H1 (cell line): ENCODE results near the gene RAB10. TPM values are rescaled to one million over a fixed set of nuclear protein-coding genes. Genes with fewer than 3 reads are reported as not detected.

Experiments used
- CTCF ChIA-PET: fragments of 300-600 bp; sonication (Branson Sonifier 250); formaldehyde crosslinking; loops from one replicate; lab custom pipeline; 2021; ENCODE audit not compliant: partially characterized antibody; lab: Charles Lee
- POLR2A ChIA-PET: fragments of 300-600 bp; sonication (Branson Sonifier 250); formaldehyde crosslinking; loops from one replicate; lab custom pipeline; 2021; ENCODE audit warnings: inconsistent platforms; ENCODE audit not compliant: partially characterized antibody; lab: Charles Lee
- DNase-seq, 2 experiments: peaks; one replicate each; pipeline versions ENCODE4 v3.0.0 to v3.0.0-alpha.2; 2010 to 2022; ENCODE audit warnings: low spot score in 2 of 2, low read depth in 1 of 2, mixed read lengths in 1 of 2
- FAIRE-seq: peaks from 2 replicates; lab custom pipeline; 2011; peaks lifted over from hg19 to GRCh38; lab: Jason Lieb, UNC
- H2AFZ ChIP-seq: 2 replicates; pipeline ENCODE4 v1.8.1; 2012; ENCODE audit warnings: low read length, inconsistent platforms
- H2AK5ac ChIP-seq: 2 replicates; pipeline ENCODE4 v1.6.1; 2013; ENCODE audit warnings: low read depth, low read length
- H2BK120ac ChIP-seq: replicated peaks from 2 replicates; pipeline ENCODE3; 2013; ENCODE audit warnings: low read depth, low read length, inconsistent platforms
- H2BK12ac ChIP-seq: 2 replicates; pipeline ENCODE4 v1.6.1; 2013; ENCODE audit warnings: low read depth, low read length
- H2BK15ac ChIP-seq: 2 replicates; pipeline ENCODE4 v1.6.1; 2013; ENCODE audit warnings: low read length
- H2BK20ac ChIP-seq: 2 replicates; pipeline ENCODE4 v1.6.1; 2013; ENCODE audit warnings: low read length
- H2BK5ac ChIP-seq: 2 replicates; pipeline ENCODE4 v1.6.1; 2013; ENCODE audit warnings: low read depth, low read length
- H3K14ac ChIP-seq: 2 replicates; pipeline ENCODE4 v1.6.1; 2013; ENCODE audit warnings: inconsistent platforms; ENCODE audit not compliant: insufficient read length
- H3K18ac ChIP-seq: 2 replicates; pipeline ENCODE4 v1.6.1; 2013; ENCODE audit warnings: low read length; ENCODE audit errors: extremely low read depth
- H3K23ac ChIP-seq: 2 replicates; pipeline ENCODE4 v1.6.1; 2013; ENCODE audit warnings: inconsistent platforms; ENCODE audit not compliant: insufficient read length
- H3K23me2 ChIP-seq: 2 replicates; pipeline ENCODE4 v1.6.1; 2013; ENCODE audit warnings: low read depth, low read length
- H3K27ac ChIP-seq: 2 replicates; pipeline ENCODE4 v1.6.1; 2011; ENCODE audit warnings: low read depth, low read length, inconsistent platforms
- H3K27me3 ChIP-seq, 4 experiments: replicated peaks in 1 of 4; 1 replicate in 1 of 4; 2 replicates in 3 of 4; pipeline versions ENCODE4 v1.6.1 to v1.8.1; 2011 to 2013; ENCODE audit warnings: low read length in 3 of 4, mild to moderate bottlenecking in 3 of 4, inconsistent platforms in 2 of 4, mixed read lengths in 2 of 4, moderate library complexity in 1 of 4; ENCODE audit not compliant: control insufficient read depth in 3 of 4, insufficient read depth in 3 of 4; ENCODE audit errors: extremely low read depth in 1 of 4
- H3K36me3 ChIP-seq, 4 experiments: 2 replicates each; pipeline versions ENCODE4 v1.6.1 to v1.8.1; 2011 to 2013; ENCODE audit warnings: mild to moderate bottlenecking in 4 of 4, low read length in 3 of 4, moderate library complexity in 2 of 4, control low read depth in 1 of 4, inconsistent platforms in 1 of 4; ENCODE audit not compliant: insufficient read depth in 4 of 4, control insufficient read depth in 2 of 4
- H3K4ac ChIP-seq: replicated peaks from 2 replicates; pipeline ENCODE3; 2013; ENCODE audit warnings: low read length, low read depth, mixed read lengths, inconsistent platforms; ENCODE audit not compliant: insufficient read length
- H3K4me1 ChIP-seq, 4 experiments: replicated peaks in 1 of 4; 1 replicate in 1 of 4; 2 replicates in 3 of 4; pipeline versions ENCODE4 v1.6.1 to v1.8.1; 2011 to 2013; ENCODE audit warnings: low read length in 3 of 4, inconsistent platforms in 2 of 4, mixed read lengths in 1 of 4; ENCODE audit not compliant: insufficient read depth in 4 of 4, control insufficient read depth in 3 of 4
- H3K4me2 ChIP-seq, 2 experiments: 2 replicates each; pipeline versions ENCODE4 v1.6.1 to v1.8.1; 2011 to 2013; ENCODE audit warnings: low read depth in 2 of 2, low read length in 2 of 2, control low read depth in 1 of 2, inconsistent platforms in 1 of 2, mild to moderate bottlenecking in 1 of 2; ENCODE audit not compliant: insufficient read depth in 1 of 2
- H3K4me3 ChIP-seq, 4 experiments: fragments of 200-600, 300-600 bp in 1 of 4; sonication (generic), shearing (Covaris generic), sonication (Bioruptor Twin) in 1 of 4; 2 replicates each; pipeline versions ENCODE4 v1.5.1 to v1.8.1; 2011 to 2016; ENCODE audit warnings: low read length in 4 of 4, low read depth in 3 of 4, control low read depth in 2 of 4, inconsistent platforms in 2 of 4, mild to moderate bottlenecking in 2 of 4, mixed read lengths in 1 of 4, moderate library complexity in 1 of 4; ENCODE audit not compliant: insufficient read depth in 2 of 4; ENCODE audit errors: extremely low read depth in 1 of 4
- H3K56ac ChIP-seq: replicated peaks from 2 replicates; pipeline ENCODE3; 2013; ENCODE audit warnings: low read depth, mild to moderate bottlenecking, mixed read lengths, low read length, inconsistent platforms; ENCODE audit not compliant: insufficient read length
- H3K79me1 ChIP-seq: 2 replicates; pipeline ENCODE4 v1.6.1; 2013; ENCODE audit warnings: low read depth, low read length, control low read depth
- H3K79me2 ChIP-seq, 2 experiments: 2 replicates each; pipeline versions ENCODE4 v1.6.1 to v1.8.1; 2012 to 2013; ENCODE audit warnings: low read length in 2 of 2, mild to moderate bottlenecking in 2 of 2, inconsistent platforms in 1 of 2; ENCODE audit not compliant: insufficient read depth in 2 of 2, control insufficient read depth in 1 of 2
- H3K9ac ChIP-seq, 4 experiments: replicated peaks in 1 of 4; 1 replicate in 1 of 4; 2 replicates in 3 of 4; pipeline versions ENCODE4 v1.6.1 to v1.8.1; 2011 to 2013; ENCODE audit warnings: low read depth in 3 of 4, low read length in 3 of 4, control low read depth in 2 of 4, mild to moderate bottlenecking in 2 of 4, moderate library complexity in 2 of 4, inconsistent platforms in 1 of 4; ENCODE audit errors: extremely low read depth in 1 of 4
- H3K9me3 ChIP-seq, 2 experiments: 2 replicates each; pipeline versions ENCODE4 v1.6.1 to v1.8.1; 2012 to 2013; ENCODE audit warnings: mild to moderate bottlenecking in 2 of 2, moderate library complexity in 2 of 2, control low read depth in 1 of 2, inconsistent platforms in 1 of 2, low read depth in 1 of 2, low read length in 1 of 2, mixed read lengths in 1 of 2; ENCODE audit not compliant: insufficient read depth in 2 of 2
- H4K20me1 ChIP-seq, 2 experiments: replicated peaks in 1 of 2; 2 replicates each; pipeline versions ENCODE3 to v1.8.1; 2011 to 2013; ENCODE audit warnings: inconsistent platforms in 2 of 2, low read length in 2 of 2, mild to moderate bottlenecking in 1 of 2; ENCODE audit not compliant: insufficient read depth in 2 of 2, control insufficient read depth in 1 of 2
- H4K5ac ChIP-seq: 2 replicates; pipeline ENCODE4 v1.6.1; 2013; ENCODE audit warnings: low read length, low read depth, mixed read lengths, inconsistent platforms; ENCODE audit not compliant: insufficient read length
- H4K8ac ChIP-seq: 2 replicates; pipeline ENCODE4 v1.8.0; 2013; ENCODE audit warnings: mild to moderate bottlenecking, moderate library complexity, low read length, inconsistent platforms; ENCODE audit not compliant: insufficient read depth; ENCODE audit errors: extremely low read depth
- H4K91ac ChIP-seq: replicated peaks from 2 replicates; pipeline ENCODE3; 2013; ENCODE audit warnings: low read length, mixed read lengths, inconsistent platforms; ENCODE audit not compliant: insufficient read length
- ASH2L ChIP-seq: fragments of 200-600, 300-600 bp; sonication (generic); IDR thresholded peaks from one replicate; pipeline ENCODE4 v1.7.1; 2017; ENCODE audit warnings: low read length
- BACH1 ChIP-seq: IDR thresholded peaks from 2 replicates; pipeline ENCODE4 v1.6.1; 2012; ENCODE audit warnings: low read length, improper control_type of control experiment
- CEBPB ChIP-seq: IDR thresholded peaks from 2 replicates; pipeline ENCODE4 v1.6.1; 2012; ENCODE audit warnings: low read depth, low read length
- CHD2 ChIP-seq: IDR thresholded peaks from 2 replicates; pipeline ENCODE4 v1.6.1; 2012; ENCODE audit warnings: low read length, improper control_type of control experiment
- CTCF ChIP-seq, 3 experiments: IDR thresholded peaks; 1 replicate in 2 of 3; 2 replicates in 1 of 3; pipeline versions ENCODE4 v1.5.1 to v1.6.1; 2011; ENCODE audit warnings: low read length in 3 of 3, mild to moderate bottlenecking in 3 of 3, inconsistent platforms in 2 of 3, low read depth in 1 of 3, moderate library complexity in 1 of 3; ENCODE audit not compliant: insufficient read depth in 1 of 3; ENCODE audit errors: control extremely low read depth in 1 of 3
- EGR1 ChIP-seq: IDR thresholded peaks from 2 replicates; pipeline ENCODE4 v1.6.1; 2011; ENCODE audit warnings: low read depth, low read length, borderline replicate concordance
- KDM4A ChIP-seq: IDR thresholded peaks from one replicate; pipeline ENCODE4 v1.7.1; 2012; ENCODE audit warnings: low read depth, mild to moderate bottlenecking, moderate library complexity, low read length, inconsistent platforms; ENCODE audit not compliant: severe bottlenecking
- NANOG ChIP-seq: IDR thresholded peaks from 2 replicates; pipeline ENCODE4 v1.6.1; 2011; ENCODE audit warnings: low read length, low read depth, mild to moderate bottlenecking, inconsistent platforms; ENCODE audit not compliant: insufficient read depth, poor library complexity, severe bottlenecking
- RAD21 ChIP-seq, 2 experiments: IDR thresholded peaks in 1 of 2; conservative IDR thresholded peaks in 1 of 2; 2 replicates each; pipeline ENCODE4 v1.6.1; 2011; ENCODE audit warnings: low read depth in 2 of 2, low read length in 2 of 2, improper control_type of control experiment in 1 of 2, inconsistent platforms in 1 of 2, mild to moderate bottlenecking in 1 of 2, moderate library complexity in 1 of 2
- SP4 ChIP-seq: IDR thresholded peaks from 2 replicates; pipeline ENCODE4 v1.6.1; 2012; ENCODE audit warnings: low read length, inconsistent platforms
- SRF ChIP-seq: IDR thresholded peaks from 2 replicates; pipeline ENCODE4 v1.6.1; 2011; ENCODE audit warnings: mild to moderate bottlenecking, low read depth, low read length, moderate library complexity
- ZNF274 ChIP-seq: IDR thresholded peaks from 2 replicates; pipeline ENCODE4 v1.7.0; 2012; ENCODE audit warnings: low read length, borderline replicate concordance; ENCODE audit errors: extremely low read depth
- WGBS, 2 experiments: shearing (Covaris generic) in 1 of 2; methylation state at CpG; one replicate each; pipeline versions ENCODE4 v1.1.6 to v1.1.7; 2013 to 2015; ENCODE audit warnings: low lambda C conversion rate in 2 of 2, mixed read lengths in 2 of 2, inconsistent platforms in 1 of 2, low coverage in 1 of 2, missing lambda C conversion rate in 1 of 2; ENCODE audit not compliant: insufficient replicate concordance in 2 of 2, insufficient coverage in 1 of 2, insufficient read length in 1 of 2; ENCODE audit errors: extremely low coverage in 1 of 2, missing lambda C conversion rate in 1 of 2; 5-methylcytosine and 5-hydroxymethylcytosine counted together
- polyA plus RNA-seq, 7 experiments: library from polyadenylated mRNA; depleted of rRNA in 3 of 7; stranded (reverse) in 5 of 7; unstranded in 2 of 7; fragments of >200 nt in 5 of 7; fragments of 200-250 nt in 2 of 7; gene quantifications; 1 replicate in 5 of 7; 2 replicates in 1 of 7; 4 replicates in 1 of 7; pipeline versions ENCODE4 v1.2.1 to v1.2.3, GENCODE V29; 2011 to 2013; ENCODE audit warnings: missing spikeins in 2 of 7, mixed read lengths in 2 of 7
- total RNA-seq: library from RNA; stranded (reverse); fragmentation: NEBNext Ultra II Directional; extraction: Animal tissue kit (Norgen Biotek cat#: 25700); gene quantifications from 2 replicates; pipeline ENCODE4 v1.2.1, GENCODE V29; 2021

Gene RAB10
- total and polyA plus RNA-seq, 2 of the 8 experiments (the other 6 are each of a cell fraction or from before 2014, with no cell fraction given), result 42.6 to 136 TPM

GRCh38 chr2:25988134-25988533, 45.8 kb upstream of the RAB10 start:
- H3K27ac ChIP-seq, result no peak overlapping the region
- no peaks in the 10 kb centered on the region for H4K20me1 ChIP-seq
- H3K23me2 ChIP-seq, result peaks cover under 1% of the 10 kb centered on the region; the same call in 1 of the 2 replicates
- H4K8ac ChIP-seq, result no peak overlapping the region
- no peak overlapping the region for H3K4ac ChIP-seq
- no peak overlapping the region for H2BK20ac ChIP-seq
- H3K18ac ChIP-seq, result no peak overlapping the region
- H2AFZ ChIP-seq, result 0 out of 2 replicates have a peak overlapping the region, but pooled peaks have one; percentile 66
- H2BK15ac ChIP-seq, result no peak overlapping the region
- no peak overlapping the region for H3K23ac ChIP-seq
- H2BK5ac ChIP-seq, result no peak overlapping the region
- POLR2A ChIA-PET, result interaction anchor here (0.6 kb wide), 1 partner anchor 180 kb away, joined by 3 read pairs; no protein-coding TSS in a partner anchor
- FAIRE-seq, result no peak
- H3K4me3 ChIP-seq, result no peak overlapping the region
- peaks cover 0 to 2% (median 2%) of the 10 kb centered on the region in 4 experiments; a peak in 2 of 7 replicates for H3K4me1 ChIP-seq
- no peak overlapping the region for H3K4me2 ChIP-seq
- H4K5ac ChIP-seq, result no peak overlapping the region
- no peaks in the 10 kb centered on the region for H3K79me1 ChIP-seq
- no peak overlapping the region for H2BK120ac ChIP-seq
- no peaks in the 10 kb centered on the region for H3K9me3 ChIP-seq
- no peak overlapping the region for H3K56ac ChIP-seq
- H3K9ac ChIP-seq, result no peak overlapping the region
- H3K14ac ChIP-seq, result no peak overlapping the region
- H4K91ac ChIP-seq, result no peak overlapping the region
- DNase-seq, result no peak
- CTCF ChIA-PET, result interaction anchor here (0.6 to 1.9 kb wide), 5 partner anchors 21 to 157 kb away, joined by 3 to 5 read pairs (median 4); no protein-coding TSS in a partner anchor
- no peaks in the 10 kb centered on the region for H3K36me3 ChIP-seq
- H3K27me3 ChIP-seq, result no peaks in the 10 kb centered on the region
- H2AK5ac ChIP-seq, result no peak overlapping the region
- no peak overlapping the region for H2BK12ac ChIP-seq
- no peaks in the 10 kb centered on the region for H3K79me2 ChIP-seq
- 97% methylated on average over 9 of the region's 9 CpGs; no CpG with 5 or more reads in 1 of the 2 experiments for WGBS, 2 experiments
- TF ChIP-seq EGR1, result no peak
- no peak for TF ChIP-seq BACH1
- no peak for TF ChIP-seq CHD2
- no peak for TF ChIP-seq CTCF (IDR thresholded peaks at IDR 0.05; ENCODE audit: control extremely low read depth in 1 of 3, insufficient read depth in 1 of 3, low read depth in 1 of 3, low read length in 3 of 3)
- no peak for TF ChIP-seq ASH2L
- no peak for TF ChIP-seq NANOG
- TF ChIP-seq CEBPB, result no peak
- TF ChIP-seq SP4, result no peak
- no peak for TF ChIP-seq KDM4A
- TF ChIP-seq ZNF274, result no peak
- no peak for TF ChIP-seq RAD21 (IDR thresholded peaks at IDR 0.05 in 1 of 2, conservative IDR thresholded peaks at IDR 0.05 in 1 of 2; ENCODE audit: low read depth in 2 of 2, low read length in 2 of 2)
- TF ChIP-seq SRF, result no peak
